ENCODE measurements around the gene SIK2. TPM values are rescaled to one million over a fixed set of nuclear protein-coding genes. Genes with fewer than 3 reads are reported as not detected.

Gene SIK2
- total RNA-seq, 1 experiment from 2014 or later = 13.0 TPM

DNA sequence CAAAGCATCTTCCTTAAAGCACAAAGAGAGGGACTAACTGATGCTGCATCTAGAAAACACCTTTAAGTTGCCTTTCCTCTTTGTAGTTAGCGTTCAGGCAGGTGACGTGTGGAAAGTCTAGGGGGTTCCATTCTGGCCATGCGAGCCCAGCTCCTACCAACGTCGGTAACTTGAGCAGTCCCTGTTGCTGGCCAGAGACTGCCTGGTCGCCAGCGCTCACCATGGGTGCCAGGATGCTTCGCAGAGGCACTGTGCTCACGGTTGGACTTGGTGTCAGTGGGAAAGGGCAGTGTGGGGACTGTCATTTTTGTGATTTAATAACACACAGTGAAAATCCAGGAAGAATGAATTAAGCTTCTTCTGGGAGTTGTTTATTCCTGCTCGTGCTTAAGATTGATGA is 123.4 kb downstream of the SIK2 start:
- ATAC-seq = no peak
- no peaks in the 10 kb centered on the region for H3K9me3 ChIP-seq (ENCODE audit: control insufficient read depth in 1 of 2, insufficient read depth in 1 of 2, low read depth in 1 of 2, low read length in 2 of 2)
- no TSS peak for BruUV-seq (replicated peaks)
- no peaks in the 10 kb centered on the region for H4K20me1 ChIP-seq (ENCODE audit: insufficient read depth)
- H3K4me1 ChIP-seq (ENCODE audit: control insufficient read depth in 1 of 2, insufficient read depth in 2 of 2, low read length in 2 of 2) = no peaks in the 10 kb centered on the region
- H2AFZ ChIP-seq (ENCODE audit: low read depth, low read length, poor library complexity, severe bottlenecking) = no peak overlapping the region
- H3K27me3 ChIP-seq (ENCODE audit: insufficient read depth, low read length) = no peaks in the 10 kb centered on the region
- intact Hi-C loops (cut with micrococcal nuclease) = no loop called here
- no peaks in the 10 kb centered on the region for H3K9me2 ChIP-seq (ENCODE audit: insufficient read depth)
- TF ChIP-seq ZNF274 (IDR thresholded peaks at IDR 0.05; ENCODE audit: low read depth, low read length) (no peak), FOSL1 (IDR thresholded peaks at IDR 0.05; ENCODE audit: low read depth) (no peak), TCF7L2 (IDR thresholded peaks at IDR 0.05; ENCODE audit: borderline replicate concordance, extremely low read depth, insufficient read depth, insufficient read length) (no peak), ELF1 (IDR thresholded peaks at IDR 0.05; ENCODE audit: borderline replicate concordance, low read depth) (no peak), ZFX (IDR thresholded peaks at IDR 0.05) (no peak), SP1 (IDR thresholded peaks at IDR 0.05; ENCODE audit: low read depth) (no peak), JUND (IDR thresholded peaks at IDR 0.05) (no peak), RAD21 (IDR thresholded peaks at IDR 0.05; ENCODE audit: low read depth) (no peak)
- TF ChIP-seq, protein P1, sequence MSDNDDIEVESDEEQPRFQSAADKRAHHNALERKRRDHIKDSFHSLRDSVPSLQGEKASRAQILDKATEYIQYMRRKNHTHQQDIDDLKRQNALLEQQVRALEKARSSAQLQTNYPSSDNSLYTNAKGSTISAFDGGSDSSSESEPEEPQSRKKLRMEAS (IDR thresholded peaks at IDR 0.05) = no peak
- H3K27ac ChIP-seq (ENCODE audit: low read depth, low read length) = no peak overlapping the region
- no peak overlapping the region for H3K4me3 ChIP-seq (replicated peaks in 1 of 2; ENCODE audit: low read depth in 1 of 2, low read length in 2 of 2)
- CTCF ChIA-PET = no interaction called here
- H3K9ac ChIP-seq (ENCODE audit: low read length) = no peak overlapping the region
- RAD21 ChIA-PET (ENCODE audit: low non-redundant PET in 1 of 2, low total read pairs in 2 of 2, uncharacterized antibody in 2 of 2, unreplicated experiment in 2 of 2) = no interaction called here
- no peak for DNase-seq (ENCODE audit: low read depth, low spot score)
- POLR2A ChIA-PET = no interaction called here
- H3K36me3 ChIP-seq (ENCODE audit: control insufficient read depth in 1 of 2, insufficient read depth in 2 of 2, low read length in 2 of 2) = peaks cover 14 to 28% of the 10 kb centered on the region in 2 experiments
- no peaks in the 10 kb centered on the region for H3K79me2 ChIP-seq (ENCODE audit: insufficient read depth, low read length)
- no peak overlapping the region for H3K4me2 ChIP-seq (ENCODE audit: low read length)

DNA sequence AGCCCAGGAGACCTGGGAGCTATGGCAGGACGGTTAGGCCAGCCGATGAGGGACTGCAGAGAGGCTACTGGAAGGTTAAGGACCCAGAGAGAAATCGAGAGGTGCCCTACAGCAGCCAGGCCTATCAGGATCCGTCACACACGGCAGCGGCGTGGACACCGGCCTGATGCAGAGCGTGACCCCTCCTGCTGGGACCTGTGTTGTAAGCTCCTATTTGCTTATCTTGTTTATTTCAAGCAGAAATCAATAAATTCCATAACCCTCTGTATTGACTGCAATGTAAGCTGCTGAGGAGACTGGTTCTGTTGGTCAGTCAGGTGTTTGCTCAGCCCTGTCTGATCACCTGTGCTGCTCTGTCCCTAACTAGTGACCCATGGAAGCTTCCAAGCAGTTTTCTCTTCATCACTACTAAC is 124.1 kb downstream of the SIK2 start:
- peaks cover 11 to 22% of the 10 kb centered on the region in 2 experiments for H3K36me3 ChIP-seq (ENCODE audit: control insufficient read depth in 1 of 2, insufficient read depth in 2 of 2, low read length in 2 of 2)
- peaks cover 0 to 4% of the 10 kb centered on the region in 2 experiments; a peak in 1 of 4 replicates for H3K4me1 ChIP-seq (ENCODE audit: control insufficient read depth in 1 of 2, insufficient read depth in 2 of 2, low read length in 2 of 2)
- intact Hi-C loops (cut with micrococcal nuclease) = no loop called here
- ChIA-PET CTCF (no interaction called here), RAD21 (ENCODE audit: low non-redundant PET in 1 of 2, low total read pairs in 2 of 2, uncharacterized antibody in 2 of 2, unreplicated experiment in 2 of 2) (no interaction called here), POLR2A (no interaction called here)
- no TSS peak for BruUV-seq (replicated peaks)
- no peak overlapping the region for H3K9ac ChIP-seq (ENCODE audit: low read length)
- no peak overlapping the region for H2AFZ ChIP-seq (ENCODE audit: low read depth, low read length, poor library complexity, severe bottlenecking)
- no peaks in the 10 kb centered on the region for H3K27me3 ChIP-seq (ENCODE audit: insufficient read depth, low read length)
- no peak for DNase-seq (ENCODE audit: low read depth, low spot score)
- no peaks in the 10 kb centered on the region for H3K9me2 ChIP-seq (ENCODE audit: insufficient read depth)
- no peaks in the 10 kb centered on the region for H3K79me2 ChIP-seq (ENCODE audit: insufficient read depth, low read length)
- H3K27ac ChIP-seq (ENCODE audit: low read depth, low read length) = no peak overlapping the region
- H3K9me3 ChIP-seq (ENCODE audit: control insufficient read depth in 1 of 2, insufficient read depth in 1 of 2, low read depth in 1 of 2, low read length in 2 of 2) = no peaks in the 10 kb centered on the region
- no peak for ATAC-seq
- no peaks in the 10 kb centered on the region for H4K20me1 ChIP-seq (ENCODE audit: insufficient read depth)
- H3K4me3 ChIP-seq (replicated peaks in 1 of 2; ENCODE audit: low read depth in 1 of 2, low read length in 2 of 2) = no peak overlapping the region
- H3K4me2 ChIP-seq (ENCODE audit: low read length) = no peak overlapping the region
- TF ChIP-seq EZH2 (IDR thresholded peaks at IDR 0.05) = no peak
- TF ChIP-seq ELF1 (IDR thresholded peaks at IDR 0.05; ENCODE audit: borderline replicate concordance, low read depth) = no peak
- TF ChIP-seq EGR1 (IDR thresholded peaks at IDR 0.05; ENCODE audit: low read depth) = no peak
- TF ChIP-seq RAD21 (IDR thresholded peaks at IDR 0.05; ENCODE audit: low read depth) = no peak
- no peak for TF ChIP-seq JUND (IDR thresholded peaks at IDR 0.05)
- no peak for TF ChIP-seq POLR2AphosphoS5 (IDR thresholded peaks at IDR 0.05; ENCODE audit: low read depth, low read length)
- TF ChIP-seq, protein P1 (IDR thresholded peaks at IDR 0.05) = no peak
- TF ChIP-seq CBX3 (IDR thresholded peaks at IDR 0.05; ENCODE audit: low read depth) = no peak
- TF ChIP-seq YY1 (IDR thresholded peaks at IDR 0.05; ENCODE audit: extremely low read depth, insufficient replicate concordance, low read depth, low read length) = no peak
- TF ChIP-seq, protein P2, sequence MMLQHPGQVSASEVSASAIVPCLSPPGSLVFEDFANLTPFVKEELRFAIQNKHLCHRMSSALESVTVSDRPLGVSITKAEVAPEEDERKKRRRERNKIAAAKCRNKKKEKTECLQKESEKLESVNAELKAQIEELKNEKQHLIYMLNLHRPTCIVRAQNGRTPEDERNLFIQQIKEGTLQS (IDR thresholded peaks at IDR 0.05) = no peak
- TF ChIP-seq SP1 (IDR thresholded peaks at IDR 0.05; ENCODE audit: low read depth) = no peak
- no peak for TF ChIP-seq REST (IDR thresholded peaks at IDR 0.05; ENCODE audit: low read depth)
- TF ChIP-seq SIN3A (IDR thresholded peaks at IDR 0.05; ENCODE audit: low read depth) = no peak
- TF ChIP-seq POLR2A (IDR thresholded peaks at IDR 0.05; ENCODE audit: borderline replicate concordance, extremely low read depth, insufficient read depth, insufficient read length) = no peak
- no peak for TF ChIP-seq EZH2phosphoT487 (IDR thresholded peaks at IDR 0.05; ENCODE audit: borderline replicate concordance)
- TF ChIP-seq TCF7L2 (IDR thresholded peaks at IDR 0.05; ENCODE audit: borderline replicate concordance, extremely low read depth, insufficient read depth, insufficient read length) = no peak
- no peak for TF ChIP-seq FOSL1 (IDR thresholded peaks at IDR 0.05; ENCODE audit: low read depth)

Data from HCT116 (cell line).